Transverse colon (tissue), 4 donors: Measurements from ENCODE around the gene TET3. TPM values are rescaled to one million over a fixed set of nuclear protein-coding genes. Genes with fewer than 3 reads are reported as not detected.

Source experiments
- DNase-seq: peaks from one replicate; pipeline ENCODE4 v3.0.0-alpha.2; 2019
- H3K27ac ChIP-seq, 4 donors: fragments of 200-600 bp; sonication (generic); 2 replicates each; pipeline ENCODE4 v1.5.1; 2016 to 2018; ENCODE audit warnings: inconsistent platforms in 4 of 4
- H3K27me3 ChIP-seq: fragments of 200-600 bp; sonication (generic); 2 replicates; pipeline ENCODE4 v1.5.1; 2017; ENCODE audit warnings: inconsistent platforms
- H3K36me3 ChIP-seq, 4 donors: fragments of 200-600 bp; sonication (generic); 2 replicates each; pipeline ENCODE4 v1.5.1; 2017 to 2019; ENCODE audit warnings: inconsistent platforms in 4 of 4
- H3K4me1 ChIP-seq, 4 donors: fragments of 200-600 bp; sonication (generic); 2 replicates each; pipeline ENCODE4 v1.5.1; 2017 to 2020; ENCODE audit warnings: inconsistent platforms in 4 of 4
- H3K4me3 ChIP-seq, 4 donors: fragments of 200-600 bp; sonication (generic); 1 replicate in 1 of 4; 2 replicates in 3 of 4; pipeline versions ENCODE4 v1.5.1 to v1.6.1; 2017 to 2019; ENCODE audit warnings: inconsistent platforms in 4 of 4
- H3K9me3 ChIP-seq, 2 donors: fragments of 200-600 bp; sonication (generic); 2 replicates each; pipeline ENCODE4 v1.5.1; 2017 to 2019; ENCODE audit warnings: inconsistent platforms in 2 of 2
- CTCF ChIP-seq, 5 experiments: fragments of 200-600 bp in 3 of 5; fragments of 450-650 bp in 2 of 5; sonication (generic) in 3 of 5; IDR thresholded peaks; 1 replicate in 2 of 5; 2 replicates in 3 of 5; pipeline ENCODE4 v1.5.1; 2016 to 2017; ENCODE audit warnings: antibody characterized with exemption in 5 of 5, inconsistent platforms in 3 of 5, mild to moderate bottlenecking in 2 of 5, moderate library complexity in 1 of 5
- EP300 ChIP-seq: sonication (generic); formaldehyde crosslinking; IDR thresholded peaks from one replicate; pipeline ENCODE4 v1.6.1; 2017; ENCODE audit warnings: antibody characterized with exemption, low read depth
- POLR2A ChIP-seq: fragments of 450-650 bp; IDR thresholded peaks from one replicate; pipeline ENCODE4 v1.6.1; 2016; ENCODE audit warnings: antibody characterized with exemption, mild to moderate bottlenecking, moderate library complexity
- POLR2AphosphoS5 ChIP-seq, 3 donors: sonication (generic); formaldehyde crosslinking; IDR thresholded peaks; one replicate each; pipeline ENCODE4 v1.6.1; 2016; ENCODE audit warnings: antibody characterized with exemption in 3 of 3
- WGBS, 2 donors: methylation state at CpG; one replicate each; pipeline ENCODE4 v1.1.5; 2018; ENCODE audit warnings: low coverage in 1 of 2; 5-methylcytosine and 5-hydroxymethylcytosine counted together
- in situ Hi-C, 4 donors: fragments of 200-750 bp; cut with MboI; loops; one replicate each; pipeline versions ENCODE4 v1.15.0 to v1.15.1; 2017; ENCODE audit warnings: low sequenced_read_pairs in 3 of 4, low pct_ligation_motif_present in 1 of 4, low pct_unique_long_range_greater_than_20kb in 1 of 4
- intact Hi-C: fragments of 100-400 bp; cut with DNase I; formaldehyde crosslinking; loops from one replicate; pipeline ENCODE4 v1.15.1; 2023; ENCODE audit warnings: low total_unique reads
- total RNA-seq, 4 donors: library from RNA; depleted of rRNA; stranded (reverse); fragments of >200 nt; gene quantifications; one replicate each; pipeline ENCODE4 v1.1.0, GENCODE V29; 2016

TET3 gene
- total RNA-seq, 4 donors from 2014 or later: 20.2 to 26.9 (median 22.5) TPM

GRCh38 chr2:74007711-74008110 lies 23.0 kb downstream of the TET3 start:
- H3K36me3 ChIP-seq: no peaks in the 10 kb centered on the region
- in situ Hi-C loops (no loop called here), intact Hi-C loops (no loop called here)
- peaks cover 3 to 37% (median 15%) of the 10 kb centered on the region in 4 donors for H3K4me1 ChIP-seq
- no peak overlapping the region for H3K27ac ChIP-seq
- no peaks in the 10 kb centered on the region for H3K27me3 ChIP-seq
- no peaks in the 10 kb centered on the region for H3K9me3 ChIP-seq
- TF ChIP-seq POLR2AphosphoS5 (IDR thresholded peaks at IDR 0.05) (no peak), CTCF (IDR thresholded peaks at IDR 0.05) (no peak), POLR2A (no peak), EP300 (no peak)
- DNase-seq: no peak
- H3K4me3 ChIP-seq: no peak overlapping the region
- WGBS, 2 donors: 77 to 87% methylated on average over 4 to 5 of the region's 5 CpGs

- Histone ChIP-seq H3K4me1 (peaks cover 2 to 26% (median 12%) of the 10 kb centered on the region in 4 donors), H3K27me3 (no peaks in the 10 kb centered on the region), H3K9me3 (no peaks in the 10 kb centered on the region), H3K27ac (no peak overlapping the region), H3K36me3 (no peaks in the 10 kb centered on the region), H3K4me3 (no peak overlapping the region)
- TF ChIP-seq EP300 (no peak), CTCF (IDR thresholded peaks at IDR 0.05) (no peak), POLR2AphosphoS5 (IDR thresholded peaks at IDR 0.05) (no peak)
- DNase-seq: no peak
- in situ Hi-C loops (no loop called here), intact Hi-C loops (no loop called here)
- WGBS, 2 donors: 77 to 84% methylated on average over 2 to 8 of the region's 8 CpGs
Measured at GRCh38 chr2:74008761-74009395, 24.2 kb downstream of the TET3 start.

- Histone ChIP-seq H3K27ac (no peak overlapping the region), H3K36me3 (no peaks in the 10 kb centered on the region), H3K4me3 (no peak overlapping the region), H3K27me3 (no peaks in the 10 kb centered on the region), H3K9me3 (no peaks in the 10 kb centered on the region), H3K4me1 (peaks cover 0 to 21% (median 9%) of the 10 kb centered on the region in 4 donors)
- no peak for TF ChIP-seq POLR2A
- no peak for TF ChIP-seq POLR2AphosphoS5 (IDR thresholded peaks at IDR 0.05)
- no peak for TF ChIP-seq EP300
- no peak for TF ChIP-seq CTCF (IDR thresholded peaks at IDR 0.05)
- DNase-seq: no peak
- intact Hi-C loops: no loop called here
- in situ Hi-C loops: no loop called here
Measured at GRCh38 chr2:74009577-74009976, 24.9 kb downstream of the TET3 start.

- Histone ChIP-seq H3K4me3 (no peak overlapping the region), H3K27ac (no peak overlapping the region), H3K4me1 (peaks cover 0 to 21% (median 9%) of the 10 kb centered on the region in 4 donors), H3K36me3 (no peaks in the 10 kb centered on the region), H3K27me3 (no peaks in the 10 kb centered on the region), H3K9me3 (no peaks in the 10 kb centered on the region)
- intact Hi-C loops (no loop called here), in situ Hi-C loops (no loop called here)
- TF ChIP-seq CTCF (IDR thresholded peaks at IDR 0.05) (no peak), POLR2AphosphoS5 (IDR thresholded peaks at IDR 0.05) (no peak), POLR2A (no peak), EP300 (no peak)
- 52% methylated on average over 13 of the region's 13 CpGs; no CpG with 5 or more reads in 1 of the 2 donors for WGBS, 2 donors
- DNase-seq: no peak
Measured at GRCh38 chr2:74010087-74010541, 25.4 kb downstream of the TET3 start.
